Fibroblast of mammary gland (primary cell): Measurements from ENCODE around the gene KATNB1.
A peak's percentile ranks its signal among the peaks of the same experiment; 100 is the strongest.

Source experiments
- DNase-seq: peaks from one replicate; pipeline ENCODE4 v3.0.0-alpha.2; 2010; ENCODE audit warnings: low read depth
- H3K4me3 ChIP-seq: 2 replicates; pipeline ENCODE4 v1.5.1; 2011; ENCODE audit warnings: low read depth, mild to moderate bottlenecking, low read length, moderate library complexity; ENCODE audit not compliant: control insufficient read depth
- CTCF ChIP-seq: conservative IDR thresholded peaks from 2 replicates; pipeline ENCODE4 v1.5.1; 2011; ENCODE audit warnings: low read depth, low read length, inconsistent platforms; ENCODE audit not compliant: control insufficient read depth, insufficient read depth

Gene KATNB1

DNA sequence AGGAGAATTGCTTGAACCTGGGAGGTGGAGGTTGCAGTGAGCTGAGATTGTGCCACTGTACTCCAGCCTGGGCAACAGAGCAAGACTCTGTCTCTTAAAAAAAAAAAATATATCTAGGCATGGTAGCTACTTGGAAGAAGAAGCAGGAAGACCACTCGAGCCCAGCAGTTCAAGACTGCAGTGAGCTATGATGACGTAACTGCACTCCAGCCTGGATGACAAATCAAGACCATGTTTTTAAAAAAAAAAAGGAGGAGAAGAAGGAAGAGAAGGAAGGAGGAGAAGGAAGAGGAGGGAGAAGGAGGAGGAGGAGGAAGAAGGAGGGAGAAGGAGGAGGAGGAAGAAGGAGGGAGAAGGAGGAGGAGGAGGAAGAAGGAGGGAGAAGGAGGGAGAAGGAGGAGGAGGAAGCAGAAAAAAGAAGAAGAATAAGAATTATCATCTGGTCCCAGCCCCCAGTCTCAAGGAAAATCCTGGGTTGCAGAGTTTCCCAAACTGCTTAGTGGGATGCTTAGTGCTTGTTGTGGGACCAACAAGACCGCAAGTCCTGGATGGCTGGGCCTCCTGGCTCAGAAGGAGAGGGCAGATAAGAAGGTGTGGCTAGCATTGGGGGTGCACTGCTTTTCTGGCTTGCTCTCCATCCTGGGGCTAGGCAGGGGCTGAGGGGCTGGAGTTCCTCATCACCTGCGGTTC, 44.6 kb upstream of the KATNB1 start:
- TF ChIP-seq CTCF = no peak
- peak; percentile 26 for DNase-seq
- no peak overlapping the region for H3K4me3 ChIP-seq

GRCh38 chr16:57692636-57693035, 42.9 kb upstream of the KATNB1 start:
- H3K4me3 ChIP-seq = no peak overlapping the region
- no peak for TF ChIP-seq CTCF
- no peak for DNase-seq

GRCh38 chr16:57693550-57693949, 42.0 kb upstream of the KATNB1 start:
- H3K4me3 ChIP-seq = no peak overlapping the region
- TF ChIP-seq CTCF = no peak
- no peak for DNase-seq

DNA sequence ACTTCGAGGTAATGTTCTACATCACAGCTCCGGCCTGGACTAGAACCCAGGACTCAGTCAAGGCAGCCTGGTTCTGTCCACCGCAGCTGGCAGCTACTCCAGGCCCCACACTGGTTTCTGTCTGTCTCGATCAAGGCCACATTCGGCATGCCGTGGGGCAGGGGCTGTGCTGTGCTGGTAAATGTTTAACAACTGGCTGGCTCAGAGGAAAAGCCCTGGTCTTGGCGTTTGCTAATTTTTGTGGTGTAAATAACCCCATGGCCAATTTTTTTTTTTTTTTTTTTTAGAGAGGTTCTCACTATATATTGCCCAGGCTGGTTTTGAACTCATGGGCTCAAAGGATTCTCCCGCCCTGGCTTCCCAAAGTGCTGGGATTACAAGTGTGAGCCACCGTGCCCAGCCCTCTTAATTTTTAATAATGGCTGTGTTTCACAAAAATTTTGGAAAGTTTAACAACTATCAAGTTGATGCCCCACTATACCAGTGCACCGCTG, 41.3 kb upstream of the KATNB1 start:
- no peak overlapping the region for H3K4me3 ChIP-seq
- no peak for TF ChIP-seq CTCF
- no peak for DNase-seq

DNA sequence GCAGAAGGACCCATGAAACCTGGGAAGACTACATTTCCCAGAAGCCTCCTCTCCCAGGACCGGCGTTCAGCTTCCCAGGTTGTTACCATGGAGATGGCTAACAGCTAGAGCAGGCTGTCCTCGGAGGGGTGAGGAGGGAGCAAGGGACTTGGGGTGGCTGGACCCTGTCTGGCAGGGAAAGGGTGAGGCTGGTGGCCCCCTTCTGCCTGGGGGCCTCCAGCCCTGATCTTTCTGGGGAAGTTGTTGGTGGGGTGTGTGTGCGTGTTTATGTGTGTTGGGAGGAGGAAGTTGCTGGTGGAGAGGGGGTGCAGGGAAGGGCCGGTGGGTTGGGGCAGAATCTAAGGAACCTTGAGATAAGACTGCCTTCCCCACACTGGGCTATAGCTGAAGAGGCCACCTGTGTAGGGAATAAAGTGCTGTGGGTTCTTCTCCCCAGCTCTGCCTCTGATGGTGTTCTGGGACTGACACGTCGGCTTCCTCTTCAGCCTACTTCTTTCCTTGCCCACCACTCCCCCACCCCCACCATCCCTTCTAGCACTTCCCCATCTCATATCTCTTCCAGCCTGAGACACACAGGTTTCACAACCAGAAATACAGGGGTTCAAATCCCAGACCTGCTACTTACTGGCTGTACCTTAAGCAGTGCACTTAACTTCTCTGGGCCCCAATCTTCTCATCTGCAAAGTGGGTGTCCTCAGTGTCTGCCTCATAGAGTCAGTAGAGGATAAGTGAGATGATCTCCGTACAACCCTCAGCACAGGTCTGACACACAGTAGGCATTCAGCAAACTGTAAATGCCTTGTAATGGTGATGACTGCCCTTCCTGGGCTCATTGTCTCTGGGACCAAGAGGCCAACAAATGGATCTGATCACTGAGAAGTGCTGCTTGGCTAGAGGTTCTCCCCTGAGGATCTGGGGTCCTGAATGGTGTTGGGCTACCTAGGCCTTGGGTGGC, 40.6 kb upstream of the KATNB1 start, which contains the start of gene DRC7:
TSS of gene DRC7 (plus strand) at position 82 of the 955 bp plus-strand sequence. CDS start 3,144 bp downstream, outside the sequence.
- DNase-seq = peak; percentile 30
- no peak within 1 kb of the TSS for H3K4me3 ChIP-seq
- TF ChIP-seq CTCF = no peak

GRCh38 chr16:57695680-57696069, 39.9 kb upstream of the KATNB1 start:
- H3K4me3 ChIP-seq = no peak overlapping the region
- no peak for DNase-seq
- TF ChIP-seq CTCF = no peak
